ENCODE measurements around the gene CFAP58.

DNA sequence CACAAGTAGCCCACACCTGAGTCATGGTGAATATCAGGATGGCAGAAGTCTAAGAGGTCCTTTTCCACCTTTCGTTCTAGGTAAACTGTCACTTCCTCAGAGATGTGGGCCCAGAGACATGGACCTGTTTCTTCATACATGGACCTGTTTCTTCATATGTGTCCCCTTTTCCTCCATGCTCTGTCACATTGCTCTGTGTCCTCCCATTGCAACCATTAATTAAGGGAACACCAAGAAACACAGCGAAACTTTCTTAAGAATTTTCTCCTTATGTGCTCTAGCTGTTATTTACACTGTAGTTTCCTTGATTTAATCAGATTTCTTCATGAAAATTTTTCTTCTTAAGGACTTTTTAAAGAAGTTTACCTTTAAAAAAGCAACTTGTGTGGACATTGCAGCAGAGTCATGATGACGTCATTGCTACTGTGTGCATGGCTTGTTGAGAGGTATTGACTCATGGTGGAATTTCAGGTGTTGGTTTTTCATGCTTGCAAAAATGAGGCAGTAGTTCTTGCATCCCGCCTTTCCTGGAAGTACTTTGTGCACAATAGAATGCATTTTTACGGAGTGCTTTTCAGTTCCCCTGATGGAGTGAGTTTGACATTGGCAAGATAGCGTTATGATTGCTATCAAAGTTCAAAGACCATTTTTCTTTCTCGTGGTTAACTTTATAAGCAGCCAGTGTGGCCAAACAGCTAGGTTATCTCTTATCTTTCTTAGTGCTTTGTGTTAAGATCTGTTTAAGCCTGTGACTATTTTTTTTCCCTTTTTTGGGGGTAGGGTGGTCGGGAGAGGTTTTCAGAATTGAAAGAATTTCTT is 37.7 kb downstream of the CFAP58 start:
- TF ChIP-seq RAD21 (IDR thresholded peaks at IDR 0.05) (no peak), CTCF (IDR thresholded peaks at IDR 0.05; ENCODE audit: low read depth, low read length, missing input control) (no peak), JUND (IDR thresholded peaks at IDR 0.05) (no peak), GABPA (IDR thresholded peaks at IDR 0.05 in 1 of 2, conservative IDR thresholded peaks at IDR 0.05 in 1 of 2) (no peak), ZBTB33 (IDR thresholded peaks at IDR 0.05) (no peak), MAX (IDR thresholded peaks at IDR 0.05) (no peak), NR2F2 (IDR thresholded peaks at IDR 0.05) (no peak), TAF1 (conservative IDR thresholded peaks at IDR 0.05) (no peak), EGR1 (IDR thresholded peaks at IDR 0.05; ENCODE audit: low read depth in 2 of 2) (no peak), SP1 (IDR thresholded peaks at IDR 0.05) (no peak), ATF3 (IDR thresholded peaks at IDR 0.05) (no peak)
- TF ChIP-seq, protein P1, sequence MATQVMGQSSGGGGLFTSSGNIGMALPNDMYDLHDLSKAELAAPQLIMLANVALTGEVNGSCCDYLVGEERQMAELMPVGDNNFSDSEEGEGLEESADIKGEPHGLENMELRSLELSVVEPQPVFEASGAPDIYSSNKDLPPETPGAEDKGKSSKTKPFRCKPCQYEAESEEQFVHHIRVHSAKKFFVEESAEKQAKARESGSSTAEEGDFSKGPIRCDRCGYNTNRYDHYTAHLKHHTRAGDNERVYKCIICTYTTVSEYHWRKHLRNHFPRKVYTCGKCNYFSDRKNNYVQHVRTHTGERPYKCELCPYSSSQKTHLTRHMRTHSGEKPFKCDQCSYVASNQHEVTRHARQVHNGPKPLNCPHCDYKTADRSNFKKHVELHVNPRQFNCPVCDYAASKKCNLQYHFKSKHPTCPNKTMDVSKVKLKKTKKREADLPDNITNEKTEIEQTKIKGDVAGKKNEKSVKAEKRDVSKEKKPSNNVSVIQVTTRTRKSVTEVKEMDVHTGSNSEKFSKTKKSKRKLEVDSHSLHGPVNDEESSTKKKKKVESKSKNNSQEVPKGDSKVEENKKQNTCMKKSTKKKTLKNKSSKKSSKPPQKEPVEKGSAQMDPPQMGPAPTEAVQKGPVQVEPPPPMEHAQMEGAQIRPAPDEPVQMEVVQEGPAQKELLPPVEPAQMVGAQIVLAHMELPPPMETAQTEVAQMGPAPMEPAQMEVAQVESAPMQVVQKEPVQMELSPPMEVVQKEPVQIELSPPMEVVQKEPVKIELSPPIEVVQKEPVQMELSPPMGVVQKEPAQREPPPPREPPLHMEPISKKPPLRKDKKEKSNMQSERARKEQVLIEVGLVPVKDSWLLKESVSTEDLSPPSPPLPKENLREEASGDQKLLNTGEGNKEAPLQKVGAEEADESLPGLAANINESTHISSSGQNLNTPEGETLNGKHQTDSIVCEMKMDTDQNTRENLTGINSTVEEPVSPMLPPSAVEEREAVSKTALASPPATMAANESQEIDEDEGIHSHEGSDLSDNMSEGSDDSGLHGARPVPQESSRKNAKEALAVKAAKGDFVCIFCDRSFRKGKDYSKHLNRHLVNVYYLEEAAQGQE (IDR thresholded peaks at IDR 0.05): no peak

Data from liver (tissue), 3 donors.